Sigmoid colon (tissue), 4 donors: ENCODE data around the gene SPON1.

ENCODE experiments used
- CTCF ChIP-seq, 4 experiments: fragments of 450-650 bp in 3 of 4; fragments of 200-600 bp in 1 of 4; IDR thresholded peaks; one replicate each; pipeline ENCODE4 v1.5.1; 2016 to 2019; ENCODE audit warnings: antibody characterized with exemption in 4 of 4, mild to moderate bottlenecking in 3 of 4, moderate library complexity in 2 of 4
- POLR2AphosphoS5 ChIP-seq, 4 donors: sonication (generic); formaldehyde crosslinking; IDR thresholded peaks; one replicate each; pipeline ENCODE4 v1.6.1; 2017; ENCODE audit warnings: antibody characterized with exemption in 4 of 4

GRCh38 chr11:14119357-14119756 is 156.8 kb downstream of the SPON1 start:
- TF ChIP-seq POLR2AphosphoS5 (IDR thresholded peaks at IDR 0.05) (no peak), CTCF (IDR thresholded peaks at IDR 0.05) (no peak)
